Mesenchymal stem cell (in vitro differentiated cells and primary cell): ENCODE results near the gene SH3PXD2A.

ENCODE experiments used
- DNase-seq: peaks from one replicate; pipeline ENCODE4 v3.0.0-alpha.2; 2013
- H2AFZ ChIP-seq: one replicate; pipeline ENCODE4 v1.6.1; 2013; ENCODE audit warnings: low read depth, mild to moderate bottlenecking, control low read depth, inconsistent platforms, low read length, moderate library complexity
- H2AK5ac ChIP-seq: 2 replicates; pipeline ENCODE4 v1.6.1; 2013; ENCODE audit warnings: low read length, moderate library complexity, mild to moderate bottlenecking, inconsistent platforms; ENCODE audit not compliant: severe bottlenecking
- H2BK120ac ChIP-seq: one replicate; pipeline ENCODE4 v1.6.1; 2013; ENCODE audit warnings: low read depth, mild to moderate bottlenecking, inconsistent platforms, low read length, moderate library complexity
- H2BK12ac ChIP-seq, 2 experiments: one replicate each; pipeline ENCODE4 v1.6.1; 2013; ENCODE audit warnings: inconsistent platforms in 2 of 2, low read length in 2 of 2, mild to moderate bottlenecking in 2 of 2, moderate library complexity in 2 of 2, control low read depth in 1 of 2
- H2BK15ac ChIP-seq: one replicate; pipeline ENCODE4 v1.6.1; 2013; ENCODE audit warnings: mild to moderate bottlenecking, low read depth, inconsistent platforms; ENCODE audit not compliant: poor library complexity, severe bottlenecking
- H2BK5ac ChIP-seq: 2 replicates; pipeline ENCODE4 v1.6.1; 2013; ENCODE audit warnings: low read depth, mild to moderate bottlenecking, low read length, control low read depth, inconsistent platforms; ENCODE audit not compliant: poor library complexity, severe bottlenecking
- H3K14ac ChIP-seq, 2 experiments: one replicate each; pipeline ENCODE4 v1.6.1; 2013; ENCODE audit warnings: inconsistent platforms in 2 of 2, low read length in 2 of 2, control low read depth in 1 of 2, mild to moderate bottlenecking in 1 of 2, moderate library complexity in 1 of 2
- H3K18ac ChIP-seq, 2 experiments: one replicate each; pipeline ENCODE4 v1.6.1; 2013; ENCODE audit warnings: inconsistent platforms in 2 of 2, low read length in 2 of 2, control low read depth in 1 of 2, low read depth in 1 of 2, mild to moderate bottlenecking in 1 of 2
- H3K23ac ChIP-seq, 2 experiments: one replicate each; pipeline ENCODE4 v1.6.1; 2013; ENCODE audit warnings: inconsistent platforms in 2 of 2, low read length in 2 of 2, mild to moderate bottlenecking in 2 of 2, moderate library complexity in 2 of 2, control low read depth in 1 of 2
- H3K27ac ChIP-seq: 2 replicates; pipeline ENCODE4 v1.5.1; 2013; ENCODE audit warnings: mild to moderate bottlenecking, moderate library complexity, low read length, control low read depth, inconsistent platforms; ENCODE audit not compliant: poor library complexity, severe bottlenecking
- H3K27me3 ChIP-seq, 2 experiments: 2 replicates each; pipeline versions ENCODE4 v1.6.1 to v1.7.0; 2013; ENCODE audit warnings: low read length in 2 of 2, mild to moderate bottlenecking in 2 of 2, moderate library complexity in 2 of 2, control low read depth in 1 of 2, inconsistent platforms in 1 of 2; ENCODE audit not compliant: control insufficient read depth in 1 of 2, insufficient read depth in 1 of 2
- H3K36me3 ChIP-seq, 2 experiments: 2 replicates each; pipeline versions ENCODE4 v1.6.1 to v1.7.0; 2013; ENCODE audit warnings: low read length in 2 of 2, control low read depth in 1 of 2, inconsistent platforms in 1 of 2, low read depth in 1 of 2, mild to moderate bottlenecking in 1 of 2; ENCODE audit not compliant: insufficient read depth in 2 of 2, control insufficient read depth in 1 of 2
- H3K4ac ChIP-seq, 2 experiments: one replicate each; pipeline ENCODE4 v1.6.1; 2013; ENCODE audit warnings: inconsistent platforms in 2 of 2, low read length in 2 of 2, mild to moderate bottlenecking in 2 of 2, moderate library complexity in 2 of 2, control low read depth in 1 of 2, low read depth in 1 of 2
- H3K4me1 ChIP-seq: 2 replicates; pipeline ENCODE4 v1.6.1; 2013; ENCODE audit warnings: low read depth, low read length, control low read depth; ENCODE audit not compliant: control insufficient read depth, insufficient read depth
- H3K4me2 ChIP-seq: 2 replicates; pipeline ENCODE4 v1.6.1; 2013; ENCODE audit warnings: low read length, mild to moderate bottlenecking, inconsistent platforms; ENCODE audit not compliant: poor library complexity, severe bottlenecking
- H3K4me3 ChIP-seq, 2 experiments: 2 replicates each; pipeline versions ENCODE4 v1.5.1 to v1.7.0; 2013; ENCODE audit warnings: low read length in 2 of 2, mild to moderate bottlenecking in 2 of 2, control low read depth in 1 of 2, low read depth in 1 of 2; ENCODE audit not compliant: insufficient read depth in 1 of 2
- H3K79me1 ChIP-seq: replicated peaks from 2 replicates; pipeline ENCODE4 v1.6.1; 2013; ENCODE audit warnings: mild to moderate bottlenecking, control low read depth, low read length, inconsistent platforms; ENCODE audit not compliant: poor library complexity, severe bottlenecking
- H3K9ac ChIP-seq: 2 replicates; pipeline ENCODE4 v1.7.0; 2013; ENCODE audit warnings: mild to moderate bottlenecking, low read length, moderate library complexity
- H3K9me3 ChIP-seq: 2 replicates; pipeline ENCODE4 v1.7.0; 2013; ENCODE audit warnings: mild to moderate bottlenecking, low read length; ENCODE audit not compliant: control insufficient read depth
- H4K8ac ChIP-seq: one replicate; pipeline ENCODE4 v1.6.1; 2013; ENCODE audit warnings: inconsistent platforms, mild to moderate bottlenecking, low read length, moderate library complexity
- H4K91ac ChIP-seq: one replicate; pipeline ENCODE4 v1.6.1; 2013; ENCODE audit warnings: mild to moderate bottlenecking, low read length, inconsistent platforms
- WGBS: methylation state at CpG from one replicate; pipeline ENCODE4 v1.1.7; 2013; ENCODE audit warnings: mixed read lengths; 5-methylcytosine and 5-hydroxymethylcytosine counted together

The SH3PXD2A gene

GRCh38 chr10:103803941-103804340 lies 51.4 kb downstream of the SH3PXD2A start:
- Histone ChIP-seq H3K4me3 (no peak overlapping the region), H3K9ac (no peak overlapping the region), H2AK5ac (no peak overlapping the region), H3K9me3 (no peaks in the 10 kb centered on the region), H3K14ac (no peak overlapping the region), H3K27me3 (peaks cover 0 to 11% of the 10 kb centered on the region in 2 experiments), H2BK120ac (no peak overlapping the region), H2BK15ac (no peak overlapping the region), H3K79me1 (no peaks in the 10 kb centered on the region), H4K91ac (no peak overlapping the region), H2AFZ (no peak overlapping the region), H4K8ac (no peak overlapping the region), H3K4ac (no peak overlapping the region), H3K4me1 (peaks cover 15% of the 10 kb centered on the region), H3K23ac (no peak overlapping the region), H2BK5ac (no peak overlapping the region), H3K36me3 (peaks cover 0 to 20% of the 10 kb centered on the region in 2 experiments), H3K27ac (no peak overlapping the region), H2BK12ac (no peak overlapping the region), H3K18ac (no peak overlapping the region), H3K4me2 (no peak overlapping the region)
- WGBS = 45% methylated on average over 3 of the region's 3 CpGs
- DNase-seq = no peak

- Histone ChIP-seq H2BK12ac (no peak overlapping the region), H3K27ac (no peak overlapping the region), H3K9me3 (no peaks in the 10 kb centered on the region), H3K27me3 (peaks cover 0 to 11% of the 10 kb centered on the region in 2 experiments), H3K36me3 (peaks cover 0 to 27% of the 10 kb centered on the region in 2 experiments), H3K14ac (no peak overlapping the region), H3K4me3 (no peak overlapping the region), H2BK5ac (no peak overlapping the region), H2AFZ (no peak overlapping the region), H3K4ac (no peak overlapping the region), H3K23ac (no peak overlapping the region), H3K9ac (no peak overlapping the region), H3K79me1 (no peaks in the 10 kb centered on the region), H3K4me1 (peaks cover 15% of the 10 kb centered on the region), H2BK120ac (no peak overlapping the region), H3K18ac (no peak overlapping the region), H2BK15ac (no peak overlapping the region), H3K4me2 (no peak overlapping the region), H2AK5ac (no peak overlapping the region), H4K91ac (no peak overlapping the region), H4K8ac (no peak overlapping the region)
- no peak for DNase-seq
- 76% methylated on average over 5 of the region's 7 CpGs for WGBS
Observed at GRCh38 chr10:103802637-103803353, 52.6 kb downstream of the SH3PXD2A start.

GRCh38 chr10:103802081-103802480 lies 53.3 kb downstream of the SH3PXD2A start:
- no peak overlapping the region for H4K91ac ChIP-seq
- no peak overlapping the region for H2BK5ac ChIP-seq
- H2BK15ac ChIP-seq = no peak overlapping the region
- H3K4me3 ChIP-seq = no peak overlapping the region
- no peak overlapping the region for H2AK5ac ChIP-seq
- no peak overlapping the region for H3K27ac ChIP-seq
- no peak overlapping the region for H3K4me2 ChIP-seq
- H3K36me3 ChIP-seq = peaks cover 0 to 31% of the 10 kb centered on the region in 2 experiments
- peaks cover 15% of the 10 kb centered on the region for H3K4me1 ChIP-seq
- no peak overlapping the region for H2BK120ac ChIP-seq
- no peaks in the 10 kb centered on the region for H3K9me3 ChIP-seq
- no peak overlapping the region for H3K23ac ChIP-seq
- H3K9ac ChIP-seq = no peak overlapping the region
- no peak overlapping the region for H2AFZ ChIP-seq
- peaks cover 0 to 11% of the 10 kb centered on the region in 2 experiments for H3K27me3 ChIP-seq
- DNase-seq = no peak
- no peaks in the 10 kb centered on the region for H3K79me1 ChIP-seq
- H3K14ac ChIP-seq = no peak overlapping the region
- 72% methylated on average over 6 of the region's 6 CpGs for WGBS
- H2BK12ac ChIP-seq = no peak overlapping the region
- H3K4ac ChIP-seq = no peak overlapping the region
- H4K8ac ChIP-seq = no peak overlapping the region
- H3K18ac ChIP-seq = no peak overlapping the region

- peak; percentile 86 for DNase-seq
- H3K36me3 ChIP-seq = peaks cover 0 to 32% of the 10 kb centered on the region in 2 experiments
- peaks cover 15% of the 10 kb centered on the region for H3K4me1 ChIP-seq
- H4K91ac ChIP-seq = peak overlapping the region; percentile 22
- no peak overlapping the region for H3K9ac ChIP-seq
- no peak overlapping the region for H4K8ac ChIP-seq
- H2AFZ ChIP-seq = no peak overlapping the region
- H3K4me3 ChIP-seq = no peak overlapping the region
- H2BK120ac ChIP-seq = no peak overlapping the region
- H3K27me3 ChIP-seq = peaks cover 0 to 7% of the 10 kb centered on the region in 2 experiments
- H3K18ac ChIP-seq = peak overlapping the region in 1 of 2 experiments; percentile 60
- H3K4ac ChIP-seq = no peak overlapping the region
- H3K14ac ChIP-seq = no peak overlapping the region
- H3K79me1 ChIP-seq = no peaks in the 10 kb centered on the region
- H3K9me3 ChIP-seq = no peaks in the 10 kb centered on the region
- 58% methylated on average over 10 of the region's 10 CpGs for WGBS
- no peak overlapping the region for H2AK5ac ChIP-seq
- H2BK5ac ChIP-seq = no peak overlapping the region
- peak overlapping the region in 1 of 2 experiments; percentile 50 for H3K23ac ChIP-seq
- H2BK15ac ChIP-seq = no peak overlapping the region
- H3K27ac ChIP-seq = no peak overlapping the region
- H3K4me2 ChIP-seq = no peak overlapping the region
- H2BK12ac ChIP-seq = peak overlapping the region in 1 of 2 experiments; percentile 21
Observed at GRCh38 chr10:103800789-103801540, 54.4 kb downstream of the SH3PXD2A start.
